K562 (cell line): Measurements from ENCODE around the gene TDRD12. TPM values are rescaled to one million over a fixed set of nuclear protein-coding genes. Genes with fewer than 3 reads are reported as not detected.

Experiments used
- ATAC-seq: fragments of 200-7000 bp; cut with Tn5 transposase; 3 replicates; pipeline ENCODE4 v1.9.1; 2020; ENCODE audit warnings: moderate library complexity
- BruUV-seq: library from RNA; stranded (reverse); fragments of 400-500 nt; replicated peaks from 2 replicates; lab custom pipeline; 2021; lab: Mats Ljungman, UMichigan
- CTCF ChIA-PET: fragments of 300-600 bp; formaldehyde crosslinking; extraction: SDS; loops from one replicate; lab custom pipeline; 2021; ENCODE audit warnings: low intra/inter-chr PET ratio; lab: Yijun Ruan, JAX
- POLR2A ChIA-PET: fragments of 300-600, 350-650 bp; sonication (Branson Sonifier 250); formaldehyde crosslinking; extraction: SDS; loops from one replicate; lab custom pipeline; 2021; ENCODE audit warnings: antibody characterized with exemption, inconsistent platforms; lab: Yijun Ruan, JAX
- DNase-seq, 4 experiments: peaks; one replicate each; pipeline versions ENCODE4 v3.0.0 to v3.0.0-alpha.2; 2011 to 2018; ENCODE audit warnings: low spot score in 3 of 4, mixed read lengths in 3 of 4; ENCODE audit errors: extremely low read depth in 1 of 4
- FAIRE-seq: peaks from 2 replicates; lab custom pipeline; 2011; peaks lifted over from hg19 to GRCh38; lab: Jason Lieb, UNC
- H2AFZ ChIP-seq: 2 replicates; pipeline ENCODE4 v1.6.0; 2011; ENCODE audit warnings: low read depth, low read length, control low read depth, inconsistent platforms
- H3K27ac ChIP-seq: fragments of 200-600 bp; 3 replicates; pipeline ENCODE4 v1.8.0; 2011; ENCODE audit warnings: low read depth, mild to moderate bottlenecking, control low read depth, inconsistent platforms, low read length, moderate library complexity, mixed read lengths; ENCODE audit errors: extremely low read depth
- H3K27me3 ChIP-seq, 2 experiments: fragments of 300-600 bp in 1 of 2; 2 replicates in 1 of 2; 3 replicates in 1 of 2; pipeline versions ENCODE4 v1.6.0 to v1.8.0; 2011; ENCODE audit warnings: inconsistent platforms in 2 of 2, low read length in 2 of 2, mild to moderate bottlenecking in 1 of 2, mixed read lengths in 1 of 2, moderate library complexity in 1 of 2; ENCODE audit not compliant: control insufficient read depth in 2 of 2, insufficient read depth in 2 of 2
- H3K36me3 ChIP-seq: fragments of 300-600 bp; 3 replicates; pipeline ENCODE4 v1.8.0; 2011; ENCODE audit warnings: mild to moderate bottlenecking, low read length, inconsistent platforms; ENCODE audit not compliant: control insufficient read depth, insufficient read depth
- H3K4me1 ChIP-seq, 2 experiments: fragments of 200-600 bp in 1 of 2; replicated peaks in 1 of 2; 2 replicates in 1 of 2; 3 replicates in 1 of 2; pipeline versions ENCODE4 v1.5.1 to v1.8.0; 2011; ENCODE audit warnings: inconsistent platforms in 2 of 2, low read length in 2 of 2, mild to moderate bottlenecking in 1 of 2, mixed read lengths in 1 of 2, moderate library complexity in 1 of 2; ENCODE audit not compliant: control insufficient read depth in 2 of 2, insufficient read depth in 2 of 2
- H3K4me2 ChIP-seq: 2 replicates; pipeline ENCODE4 v1.6.1; 2011; ENCODE audit warnings: low read length, control low read depth, inconsistent platforms, mixed read lengths; ENCODE audit not compliant: insufficient read depth
- H3K4me3 ChIP-seq: fragments of 200-600 bp; sonication (generic), shearing (Covaris generic); 2 replicates; pipeline ENCODE4 v1.5.1; 2016; ENCODE audit warnings: control low read depth, inconsistent platforms
- H3K79me2 ChIP-seq: fragments of 200-600 bp; 3 replicates; pipeline ENCODE4 v1.8.0; 2011; ENCODE audit warnings: low read length, inconsistent platforms; ENCODE audit not compliant: control insufficient read depth, insufficient read depth
- H3K9ac ChIP-seq, 2 experiments: 2 replicates each; pipeline versions ENCODE4 v1.6.0 to v1.6.1; 2011; ENCODE audit warnings: low read depth in 2 of 2, low read length in 2 of 2, control low read depth in 1 of 2, inconsistent platforms in 1 of 2, mild to moderate bottlenecking in 1 of 2, mixed read lengths in 1 of 2; ENCODE audit not compliant: insufficient read depth in 1 of 2
- H3K9me1 ChIP-seq: one replicate; pipeline ENCODE4 v1.6.0; 2011; ENCODE audit warnings: inconsistent platforms, mild to moderate bottlenecking, low read length, moderate library complexity; ENCODE audit not compliant: control insufficient read depth, insufficient read depth
- H3K9me3 ChIP-seq: replicated peaks from 2 replicates; pipeline ENCODE4 v1.5.1; 2011; ENCODE audit warnings: low read depth, low read length, inconsistent platforms; ENCODE audit not compliant: control insufficient read depth, insufficient read depth
- H4K20me1 ChIP-seq: replicated peaks from 2 replicates; pipeline ENCODE4 v1.6.1; 2011; ENCODE audit warnings: low read length, inconsistent platforms, mixed read lengths; ENCODE audit not compliant: control insufficient read depth, insufficient read depth
- BDP1 ChIP-seq: IDR thresholded peaks from 3 replicates; pipeline ENCODE4 v1.6.1; 2011; ENCODE audit not compliant: insufficient read length, insufficient read depth
- EGR1 ChIP-seq: fragments of 450-650 bp; conservative IDR thresholded peaks from 2 replicates; pipeline ENCODE4 v1.6.1; 2017; ENCODE audit warnings: mild to moderate bottlenecking
- NR2C1 ChIP-seq, 2 experiments: fragments of 450-650 bp; IDR thresholded peaks; 2 replicates each; pipeline ENCODE4 v1.6.1; 2017; ENCODE audit warnings: mild to moderate bottlenecking in 2 of 2, antibody characterized with exemption in 1 of 2, inconsistent platforms in 1 of 2, missing compliant biosample characterization in 1 of 2, missing genetic modification characterization in 1 of 2
- SMARCE1 ChIP-seq: fragments of 450-650 bp; IDR thresholded peaks from 2 replicates; pipeline ENCODE4 v1.7.1; 2016; ENCODE audit warnings: mild to moderate bottlenecking
- XRCC5 ChIP-seq: fragments of 200-400 bp; formaldehyde crosslinking; IDR thresholded peaks from 2 replicates; pipeline ENCODE4 v1.6.1; 2017; ENCODE audit warnings: low read depth, mild to moderate bottlenecking, low read length
- WGBS: fragments of 100-300 bp; shearing (Covaris generic); methylation state at CpG from one replicate; pipeline ENCODE4 v1.1.6; 2016; ENCODE audit warnings: low coverage, mixed read lengths; ENCODE audit not compliant: insufficient coverage; ENCODE audit errors: missing lambda C conversion rate; 5-methylcytosine and 5-hydroxymethylcytosine counted together
- in situ Hi-C: fragments of 300-500 bp; cut with MboI; formaldehyde crosslinking; loops from 4 replicates; pipeline ENCODE4 v1.15.0; 2018; ENCODE audit warnings: inconsistent platforms, mixed read lengths
- intact Hi-C: fragments of 100-400 bp; cut with micrococcal nuclease; formaldehyde crosslinking; loops from 2 replicates; pipeline ENCODE4 v1.14.2; 2022
- polyA plus RNA-seq, 8 experiments: library from polyadenylated mRNA; depleted of rRNA in 4 of 8; stranded (reverse) in 5 of 8; unstranded in 3 of 8; fragments of >200 nt; fragmentation: Nextera tagmentation in 2 of 8; fragmentation: Illumina TruSeq in 1 of 8; extraction: Ambion mirVana in 2 of 8; extraction: Trizol in 1 of 8; gene quantifications; 2 replicates each; pipeline versions ENCODE4 v1.2.1 to v1.2.3, GENCODE V29; 2011 to 2014; ENCODE audit warnings: inconsistent platforms in 1 of 8, missing spikeins in 1 of 8
- total RNA-seq, 7 experiments: library from RNA; depleted of rRNA in 6 of 7; stranded (reverse); fragments of >200 nt in 6 of 7; fragmentation: Illumina TruSeq in 2 of 7; extraction: Trizol in 2 of 7; gene quantifications; 2 replicates each; pipeline versions ENCODE4 v1.2.1 to v1.2.3, GENCODE V29; 2011 to 2021; ENCODE audit warnings: low replicate concordance in 1 of 7

The TDRD12 gene
- total and polyA plus RNA-seq, 9 of the 15 experiments (the other 6 are each of a cell fraction or from before 2014, with no cell fraction given) = 0.03 TPM; not detected in 8

DNA sequence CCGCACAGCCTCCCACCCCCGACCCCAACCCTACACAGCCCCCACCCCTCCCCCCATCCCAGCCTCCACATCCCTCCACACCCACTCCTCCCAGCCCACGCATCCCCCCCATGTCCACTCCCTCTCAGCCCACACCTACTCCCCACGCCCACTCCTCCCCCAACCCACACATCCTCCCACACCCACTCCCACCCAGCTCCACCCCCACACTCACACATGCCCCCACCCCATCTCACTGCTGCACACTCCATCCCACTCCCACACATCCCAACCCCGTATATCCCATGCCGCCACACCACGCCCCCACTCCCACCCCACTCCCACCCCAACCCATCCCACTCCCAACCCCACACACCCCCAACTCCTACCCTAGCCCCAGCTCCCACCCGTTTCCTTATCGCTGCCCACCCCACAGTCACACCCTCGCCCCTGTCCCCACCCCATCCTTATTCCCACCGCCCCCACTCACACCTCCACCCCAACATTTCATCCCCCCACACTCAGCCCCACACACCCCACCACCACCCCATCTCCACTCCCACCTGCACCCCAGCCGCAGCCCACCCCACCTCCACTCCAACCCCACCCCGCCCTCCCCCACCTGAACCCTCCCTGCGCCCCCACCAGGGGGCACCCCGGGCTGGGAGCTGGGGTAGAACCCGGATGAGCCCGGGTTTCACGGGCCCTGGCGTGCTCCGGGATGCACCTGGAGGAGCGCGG lies 809 bp downstream of the TDRD12 start:
- Histone ChIP-seq H3K9ac (no peak overlapping the region), H2AFZ (no peak overlapping the region), H4K20me1 (no peaks in the 10 kb centered on the region), H3K4me1 (no peaks in the 10 kb centered on the region; a peak in 2 of 5 replicates), H3K36me3 (peaks cover 3% of the 10 kb centered on the region; the same call in 1 of the 3 replicates), H3K79me2 (no peaks in the 10 kb centered on the region), H3K27me3 (no peaks in the 10 kb centered on the region), H3K9me1 (no peaks in the 10 kb centered on the region), H3K27ac (no peak overlapping the region), H3K4me2 (no peak overlapping the region), H3K9me3 (no peaks in the 10 kb centered on the region), H3K4me3 (no peak overlapping the region)
- CTCF ChIA-PET = no interaction called here
- BruUV-seq = no TSS peak
- POLR2A ChIA-PET = no interaction called here
- 80% methylated on average over 8 of the region's 22 CpGs for WGBS
- DNase-seq (no peak), ATAC-seq (no peak), FAIRE-seq (no peak)
- in situ Hi-C loops = no loop called here
- TF ChIP-seq EGR1 (peak; percentile 71), SMARCE1 (no peak)
- intact Hi-C loops = no loop called here

DNA sequence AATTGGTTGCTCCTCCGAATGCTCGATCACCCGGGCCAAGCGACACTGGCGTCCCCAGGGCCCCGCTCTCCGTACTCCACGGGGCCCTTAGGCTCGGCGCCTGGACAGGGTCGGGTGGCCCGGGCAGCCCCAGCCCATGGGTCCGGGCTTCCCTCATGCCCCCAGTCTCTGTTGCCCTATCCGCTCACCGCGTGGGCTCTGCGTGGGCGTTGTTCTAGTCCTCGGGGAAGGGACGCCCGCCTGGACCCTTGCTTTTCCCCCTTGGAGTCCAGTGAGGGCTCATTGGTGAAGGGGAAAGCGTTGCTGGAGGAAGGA lies 1.3 kb downstream of the TDRD12 start:
- H3K9ac ChIP-seq = no peak overlapping the region
- no peak overlapping the region for H3K4me2 ChIP-seq
- TF ChIP-seq NR2C1 (IDR thresholded peaks at IDR 0.05) (no peak), NR2C1 (tag; IDR thresholded peaks at IDR 0.05) (no peak), XRCC5 (no peak), BDP1 (no peak)
- no peaks in the 10 kb centered on the region; a peak in 2 of 5 replicates for H3K4me1 ChIP-seq
- FAIRE-seq = no peak
- BruUV-seq = no TSS peak
- DNase-seq = no peak
- no peaks in the 10 kb centered on the region for H3K27me3 ChIP-seq
- H3K9me1 ChIP-seq = no peaks in the 10 kb centered on the region
- WGBS = 85% methylated on average over 20 of the region's 22 CpGs
- H3K4me3 ChIP-seq = no peak overlapping the region
- ChIA-PET POLR2A (no interaction called here), CTCF (no interaction called here)
- H3K27ac ChIP-seq = no peak overlapping the region
- no peak for ATAC-seq
- no peaks in the 10 kb centered on the region for H4K20me1 ChIP-seq
- intact Hi-C loops (no loop called here), in situ Hi-C loops (no loop called here)
- H3K9me3 ChIP-seq = no peaks in the 10 kb centered on the region
- peaks cover 3% of the 10 kb centered on the region; the same call in 1 of the 3 replicates for H3K36me3 ChIP-seq
- H3K79me2 ChIP-seq = no peaks in the 10 kb centered on the region
- H2AFZ ChIP-seq = no peak overlapping the region
